NCI-H1105 treated with DMSO at 0.1 percent for 48 hours (cell line): ENCODE data around the gene C6orf62.
A peak's percentile ranks its signal among the peaks of the same experiment; 100 is the strongest.
"Not testable (repeated sequence)": the region's sequence is repeated elsewhere in the genome, so short reads cannot be mapped to it uniquely, and the experiment has no call there.

Source experiments
- DNase-seq: peaks from one replicate; lab custom pipeline; 2025; lab: John Stamatoyannopoulos, UW

C6orf62 gene

DNA sequence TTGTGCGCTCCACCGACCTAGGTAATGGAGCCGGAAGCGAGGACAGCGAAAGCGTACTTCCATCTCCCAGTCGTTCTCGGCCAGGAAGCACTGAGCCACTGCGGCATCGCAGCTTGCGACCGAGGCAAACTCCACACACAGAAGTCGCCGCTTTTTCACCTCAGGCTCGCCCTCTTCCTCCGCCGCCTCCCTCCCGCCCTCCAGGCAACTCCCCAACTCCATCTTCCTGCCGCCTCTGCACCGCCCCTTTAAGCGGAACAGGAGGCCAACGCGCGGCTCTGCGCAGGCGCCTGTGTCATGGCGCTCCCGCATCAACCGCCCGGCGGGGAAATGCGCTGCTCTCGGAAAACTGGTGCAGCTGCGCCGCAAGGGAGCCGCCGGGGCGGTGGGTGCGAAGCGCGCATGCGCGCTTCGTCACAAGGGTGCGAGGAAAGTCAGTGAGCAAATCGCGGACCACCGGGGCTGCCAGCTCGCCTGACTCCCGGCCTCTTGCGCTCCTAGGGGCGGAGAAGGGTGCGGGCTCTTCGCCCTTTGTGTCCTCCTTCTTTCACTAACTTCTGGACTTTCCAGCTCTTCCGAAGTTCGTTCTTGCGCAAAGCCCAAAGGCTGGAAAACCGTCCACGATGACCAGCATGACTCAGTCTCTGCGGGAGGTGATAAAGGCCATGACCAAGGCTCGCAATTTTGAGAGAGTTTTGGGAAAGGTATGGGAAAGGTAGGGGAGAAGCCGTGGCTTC lies 52.1 kb downstream of the C6orf62 start, which contains the start of the genes ACOT13 and TDP2:
ACOT13 (plus strand) TSS at position 437 of the 737 bp plus-strand sequence; CDS start at position 624, 187 bp downstream.
TDP2 (minus strand) TSS at position 259 of the 737 bp plus-strand sequence; CDS start at position 222, 37 bp downstream.
- DNase-seq = peak; percentile 98

DNA sequence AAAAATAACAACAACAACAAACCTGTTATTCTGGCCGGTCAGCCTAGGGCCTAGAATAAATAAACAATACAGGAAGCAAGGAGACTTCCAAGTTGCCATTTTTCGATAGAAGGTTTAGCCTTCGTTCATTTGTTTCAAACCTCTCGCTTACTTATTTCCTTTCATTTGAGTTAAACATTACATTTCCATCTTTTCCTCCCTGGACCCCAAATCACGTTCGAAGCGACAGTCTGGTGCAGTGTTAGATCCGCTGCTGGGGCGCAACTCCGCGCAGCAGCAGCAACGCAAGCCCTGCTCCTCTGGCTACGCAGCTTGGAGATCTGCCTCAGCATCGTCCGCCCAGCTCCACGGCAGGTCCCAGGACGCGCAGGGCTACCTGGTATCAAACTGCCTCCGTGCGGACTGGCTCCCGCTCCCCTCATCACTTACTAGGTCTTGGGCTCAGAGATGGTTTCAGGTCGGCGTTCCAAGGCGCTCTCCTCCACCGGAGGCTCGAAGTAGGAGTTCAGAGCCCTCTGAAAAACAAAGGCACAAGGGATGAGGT lies 52.8 kb downstream of the C6orf62 start:
- peak; percentile 71 for DNase-seq

DNA sequence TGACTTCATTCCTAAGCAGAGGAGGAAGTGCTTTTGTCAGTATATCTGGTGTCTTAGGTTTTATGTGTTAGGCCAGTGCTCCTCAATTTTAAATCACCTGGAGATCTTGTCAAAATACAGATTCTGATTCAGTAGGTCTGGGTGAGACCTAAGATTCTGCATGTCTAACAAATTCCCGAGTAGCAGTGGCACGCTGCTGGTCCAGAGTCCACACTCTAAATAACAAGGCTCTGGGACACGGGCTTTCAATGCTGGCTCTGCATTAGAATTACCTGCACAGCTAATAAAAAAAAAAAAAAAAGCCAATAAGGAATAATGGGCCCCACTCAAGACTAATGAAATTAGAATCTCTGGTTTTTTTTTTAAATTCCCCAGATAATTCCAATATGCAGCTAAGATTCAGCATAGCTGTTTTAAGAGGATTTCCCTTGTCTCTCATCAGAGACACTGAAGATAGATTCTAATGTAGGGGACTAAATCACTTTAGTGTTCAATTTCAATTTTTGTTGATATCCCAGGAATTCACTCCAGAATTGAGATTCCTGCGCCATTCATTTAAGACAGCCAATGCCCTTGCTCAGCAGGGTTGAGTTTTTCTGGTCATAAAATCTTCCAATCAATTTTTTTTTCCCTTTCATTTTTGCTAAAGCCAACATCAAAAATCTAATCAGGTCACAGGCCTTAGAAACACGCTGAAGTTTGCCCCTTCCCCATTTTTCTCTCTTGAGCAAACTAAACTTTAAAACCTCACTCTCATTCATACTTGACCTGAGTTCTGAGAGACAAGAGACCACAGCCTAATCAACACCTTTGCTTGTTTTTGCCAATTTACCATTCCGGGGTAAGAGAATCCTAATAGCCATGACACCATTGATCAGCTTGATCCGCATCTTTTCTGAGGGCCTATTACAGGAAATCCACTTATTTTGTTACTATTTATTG lies 54.6 kb downstream of the C6orf62 start:
- no peak for DNase-seq

DNA sequence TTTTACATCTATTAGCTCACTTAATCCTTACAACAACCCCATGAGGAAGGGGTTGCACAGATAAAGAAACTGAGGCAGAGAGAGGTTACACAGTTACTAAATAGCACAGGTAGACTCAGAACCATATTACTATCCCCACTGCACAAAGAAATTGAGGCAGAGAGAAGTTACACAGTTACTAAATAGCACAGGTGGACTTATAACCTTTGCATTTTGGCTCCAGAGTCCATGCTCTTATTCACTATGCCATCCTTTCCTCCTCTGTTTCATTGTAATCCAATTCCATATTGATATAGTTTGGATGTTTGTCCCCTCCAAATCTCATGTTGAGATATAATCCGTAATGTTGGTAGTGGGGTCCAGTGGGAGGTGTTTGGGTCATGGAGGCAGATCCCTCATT lies 55.8 kb downstream of the C6orf62 start:
- DNase-seq = no peak

DNA sequence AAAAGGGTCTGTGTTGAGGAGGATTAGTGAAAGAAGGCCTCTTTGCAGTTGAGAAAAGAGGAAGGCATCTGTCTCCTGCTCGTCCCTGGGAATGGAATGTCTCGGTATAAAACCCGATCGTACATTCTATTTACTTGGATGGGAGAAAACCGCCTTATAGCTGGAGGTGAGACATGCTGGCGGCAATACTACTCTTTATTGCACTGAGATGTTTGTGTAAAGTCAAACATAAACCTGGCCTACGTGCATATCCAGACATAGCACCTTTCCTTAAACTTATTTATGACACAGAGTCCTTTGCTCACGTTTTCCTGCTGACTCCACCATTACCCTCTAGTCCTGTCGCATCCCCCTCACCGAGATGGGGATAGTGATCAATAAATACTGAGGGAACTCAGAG lies 56.7 kb downstream of the C6orf62 start:
- DNase-seq = no peak

DNA sequence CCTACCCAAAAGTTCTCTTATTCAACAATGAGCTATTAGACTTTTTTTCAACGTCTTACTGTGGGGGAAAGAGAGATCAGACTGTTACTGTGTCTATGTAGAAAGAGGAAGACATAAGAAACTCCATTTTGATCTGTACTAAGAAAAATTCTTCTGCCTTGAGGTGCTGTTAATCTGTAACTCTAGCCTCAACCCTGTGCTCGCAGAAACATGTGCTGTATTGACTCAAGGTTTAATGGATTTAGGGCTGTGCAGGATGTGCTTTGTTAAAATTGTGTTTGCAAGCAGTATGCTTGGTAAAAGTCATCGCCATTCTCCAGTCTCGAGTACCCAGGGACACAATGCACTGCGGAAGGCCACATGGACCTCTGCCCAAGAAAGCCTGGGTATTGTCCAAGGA lies 57.2 kb downstream of the C6orf62 start:
- not testable (repeated sequence) for DNase-seq

DNA sequence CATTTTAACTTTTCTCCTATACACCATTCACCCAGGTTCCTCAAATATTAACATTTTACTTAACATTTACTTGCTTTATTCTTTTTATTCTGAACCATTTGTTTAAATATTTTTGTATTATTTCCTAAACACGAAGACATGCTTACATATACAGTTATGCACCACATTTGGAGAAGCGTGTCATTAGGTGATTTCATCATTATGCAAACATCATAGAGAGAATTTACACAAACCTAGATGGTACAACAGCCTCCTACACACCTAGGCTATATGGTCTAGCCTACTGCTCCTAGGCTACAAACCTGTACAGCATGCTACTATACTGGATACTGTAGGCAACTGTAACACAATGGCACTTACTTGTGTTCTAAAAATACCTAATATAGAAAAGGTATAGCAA lies 58.8 kb downstream of the C6orf62 start:
- no peak for DNase-seq

DNA sequence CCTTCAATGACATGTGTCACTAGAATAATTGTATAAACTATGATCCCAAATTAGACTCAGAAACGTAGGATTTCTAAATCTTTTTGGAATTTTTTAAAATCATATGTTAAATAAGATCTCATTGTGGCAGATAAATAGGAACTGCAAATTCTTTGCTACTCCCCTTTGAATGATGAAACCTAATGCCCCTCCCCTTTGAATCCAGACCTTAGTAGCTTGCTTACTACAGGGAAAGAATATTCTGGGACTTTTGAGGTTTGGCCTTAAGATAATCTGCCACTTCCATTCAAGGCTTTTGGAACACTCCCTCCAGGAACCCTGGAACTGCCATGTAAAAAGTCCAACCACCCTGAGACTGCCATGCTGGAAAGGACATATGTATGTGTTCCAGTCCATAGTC lies 59.4 kb downstream of the C6orf62 start:
- no peak for DNase-seq

DNA sequence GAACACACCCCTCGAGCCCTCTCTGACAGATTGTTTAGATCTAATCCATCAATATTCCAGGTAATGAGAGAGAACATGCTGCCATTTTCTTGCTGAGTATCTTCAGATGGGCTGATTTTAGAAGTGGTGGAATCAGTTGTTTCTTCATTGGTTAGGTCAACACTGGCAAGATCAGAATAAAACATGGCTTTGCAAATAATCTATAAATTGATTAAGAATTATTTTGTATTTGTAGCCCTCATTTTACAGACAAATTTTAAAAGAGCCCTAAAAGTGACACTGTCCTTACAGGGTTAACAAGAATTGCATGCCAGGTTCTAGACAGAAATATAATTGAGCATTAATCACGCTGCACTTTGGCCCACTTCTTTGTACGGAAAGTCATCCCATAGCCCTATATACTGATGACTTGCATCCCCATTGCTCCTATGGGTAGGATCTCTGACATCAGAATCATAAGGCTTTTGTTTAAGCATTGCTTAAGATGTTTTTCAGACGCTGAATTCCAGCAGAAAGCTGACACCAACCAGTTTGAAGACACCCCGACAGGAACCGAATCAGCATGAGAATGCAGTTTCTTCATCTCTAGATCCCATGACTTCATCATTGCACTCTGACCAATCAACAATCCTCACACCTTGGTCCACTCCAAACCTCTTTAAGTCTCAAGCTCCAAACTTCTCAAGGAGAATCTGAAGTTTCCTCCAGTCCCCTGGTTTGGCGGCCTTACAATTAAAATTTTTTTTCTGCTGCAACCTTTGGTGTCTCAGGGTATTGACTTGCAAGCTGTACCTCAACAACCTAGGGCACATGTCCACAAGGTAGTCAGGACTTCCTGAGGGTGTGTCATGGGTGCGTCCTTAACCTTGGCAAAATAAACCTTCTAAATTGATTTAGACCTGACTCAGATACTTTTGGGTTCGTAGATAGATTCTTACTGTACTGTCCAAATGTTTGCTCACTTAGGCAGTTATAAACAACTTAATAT lies 60.1 kb downstream of the C6orf62 start:
- DNase-seq = no peak

DNA sequence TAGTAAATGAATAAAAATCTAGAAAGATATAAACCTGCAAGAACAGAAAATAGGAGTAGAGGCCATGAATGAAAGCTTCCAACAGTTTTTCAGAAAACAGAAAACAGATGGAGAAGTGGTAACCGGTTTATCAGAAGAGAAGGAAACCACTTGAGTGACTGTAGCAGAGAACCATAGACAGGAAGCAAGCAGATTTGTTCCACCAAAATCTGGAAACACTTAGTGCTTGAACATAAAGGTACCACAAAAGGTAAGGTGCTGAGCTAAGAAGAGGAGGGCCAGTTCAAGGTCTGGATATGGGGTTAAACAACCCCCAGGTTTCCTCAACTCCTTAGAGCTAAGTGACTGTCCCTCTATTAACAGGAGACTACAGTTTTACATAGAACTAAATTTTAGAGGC lies 63.7 kb downstream of the C6orf62 start:
- DNase-seq = no peak
